Choroid plexus epithelial cell (primary cell): ENCODE data around the gene CDC42.

Source experiments
- DNase-seq: peaks from one replicate; pipeline ENCODE4 v3.0.0-alpha.2; 2010; ENCODE audit warnings: low read depth
- H3K4me3 ChIP-seq: 2 replicates; pipeline ENCODE4 v1.5.1; 2011; ENCODE audit warnings: low read depth, mild to moderate bottlenecking, control low read depth, low read length, moderate library complexity
- CTCF ChIP-seq: conservative IDR thresholded peaks from 2 replicates; pipeline ENCODE4 v1.5.1; 2011; ENCODE audit warnings: low read depth, mild to moderate bottlenecking, control low read depth, inconsistent platforms, low read length, moderate library complexity

Gene CDC42

GRCh38 chr1:22043198-22043769, 9.2 kb upstream of the CDC42 start:
- no peak for DNase-seq
- TF ChIP-seq CTCF: no peak
- no peak overlapping the region for H3K4me3 ChIP-seq

- no peak overlapping the region for H3K4me3 ChIP-seq
- no peak for TF ChIP-seq CTCF
- DNase-seq: peak; percentile 89
Observed at GRCh38 chr1:22044690-22045420, 7.7 kb upstream of the CDC42 start.

- no peak for TF ChIP-seq CTCF
- DNase-seq: no peak
Observed at GRCh38 chr1:22045604-22046228, 6.8 kb upstream of the CDC42 start.

GRCh38 chr1:22048351-22049192, 3.9 kb upstream of the CDC42 start:
- DNase-seq: no peak
- no peak overlapping the region for H3K4me3 ChIP-seq
- no peak for TF ChIP-seq CTCF

More at GRCh38 chr1:22045604-22046228, 6.8 kb upstream of the CDC42 start:
- no peak overlapping the region for H3K4me3 ChIP-seq

GRCh38 chr1:22050330-22050729, 2.2 kb upstream of the CDC42 start:
- no peak for DNase-seq
- no peak overlapping the region for H3K4me3 ChIP-seq
- TF ChIP-seq CTCF: no peak

- DNase-seq: no peak
- no peak overlapping the region for H3K4me3 ChIP-seq
- TF ChIP-seq CTCF: no peak
Observed at GRCh38 chr1:22051607-22052114, 848 bp upstream of the CDC42 start.
